K562 (cell line): ENCODE measurements around the gene FAM83E. TPM values are rescaled to one million over a fixed set of nuclear protein-coding genes. Genes with fewer than 3 reads are reported as not detected.

Experiments used
- ARNT ChIP-seq, 2 experiments: fragments of 450-650 bp; IDR thresholded peaks; 2 replicates each; pipeline ENCODE4 v1.6.1; 2016; ENCODE audit warnings: mild to moderate bottlenecking in 1 of 2
- ATF7 ChIP-seq: fragments of 450-650 bp; IDR thresholded peaks from 2 replicates; pipeline ENCODE4 v1.7.1; 2014; ENCODE audit warnings: mild to moderate bottlenecking, moderate library complexity
- CBFB ChIP-seq: sonication (generic); formaldehyde crosslinking; IDR thresholded peaks from 2 replicates; pipeline ENCODE4 v1.4.0; 2020; ENCODE audit warnings: mild to moderate bottlenecking, missing genetic modification reagents
- CC2D1A ChIP-seq: fragments of 450-650 bp; IDR thresholded peaks from 2 replicates; pipeline ENCODE4 v1.6.1; 2017; ENCODE audit warnings: mild to moderate bottlenecking
- ESRRA ChIP-seq: fragments of 450-650 bp; IDR thresholded peaks from 2 replicates; pipeline ENCODE4 v1.6.1; 2014; ENCODE audit warnings: low read depth, mild to moderate bottlenecking, moderate library complexity, borderline replicate concordance
- NCOA1 ChIP-seq: fragments of 450-650 bp; IDR thresholded peaks from 2 replicates; pipeline ENCODE4 v1.6.1; 2016; ENCODE audit warnings: low read depth
- NCOR1 ChIP-seq: fragments of 450-650 bp; IDR thresholded peaks from 2 replicates; pipeline ENCODE4 v1.6.1; 2016; ENCODE audit warnings: mild to moderate bottlenecking, moderate library complexity
- NR3C1 ChIP-seq: sonication (generic); formaldehyde crosslinking; IDR thresholded peaks from 2 replicates; pipeline ENCODE4 v1.8.1; 2022; ENCODE audit warnings: missing genetic modification reagents
- PBX2 ChIP-seq, 2 experiments: IDR thresholded peaks in 1 of 2; conservative IDR thresholded peaks in 1 of 2; 2 replicates each; pipeline ENCODE4 v1.6.1; 2016; ENCODE audit warnings: low read depth in 2 of 2, mild to moderate bottlenecking in 1 of 2, missing compliant biosample characterization in 1 of 2, missing genetic modification characterization in 1 of 2, moderate library complexity in 1 of 2
- POLR2G ChIP-seq: fragments of 200-400 bp; formaldehyde crosslinking; IDR thresholded peaks from 2 replicates; pipeline ENCODE4 v1.6.1; 2017; ENCODE audit warnings: low read depth, mild to moderate bottlenecking, antibody characterized with exemption, low read length, moderate library complexity
- TARDBP ChIP-seq: fragments of 450-650 bp; IDR thresholded peaks from 2 replicates; pipeline ENCODE4 v1.6.1; 2016
- TEAD1 ChIP-seq, 2 experiments: fragments of 450-650 bp in 1 of 2; sonication (generic) in 1 of 2; formaldehyde crosslinking; IDR thresholded peaks; 2 replicates each; pipeline versions ENCODE4 v1.4.0 to v1.8.0; 2020 to 2022; ENCODE audit warnings: mild to moderate bottlenecking in 2 of 2, missing genetic modification reagents in 1 of 2
- ZNF668 ChIP-seq: fragments of 250-450 bp; sonication (Bioruptor Pico); IDR thresholded peaks from 2 replicates; pipeline ENCODE4 v1.8.0; 2022; ENCODE audit warnings: mild to moderate bottlenecking, inconsistent platforms
- polyA plus RNA-seq, 8 experiments: library from polyadenylated mRNA; depleted of rRNA in 4 of 8; stranded (reverse) in 5 of 8; unstranded in 3 of 8; fragments of >200 nt; fragmentation: Nextera tagmentation in 2 of 8; fragmentation: Illumina TruSeq in 1 of 8; extraction: Ambion mirVana in 2 of 8; extraction: Trizol in 1 of 8; gene quantifications; 2 replicates each; pipeline versions ENCODE4 v1.2.1 to v1.2.3, GENCODE V29; 2011 to 2014; ENCODE audit warnings: inconsistent platforms in 1 of 8, missing spikeins in 1 of 8
- total RNA-seq, 7 experiments: library from RNA; depleted of rRNA in 6 of 7; stranded (reverse); fragments of >200 nt in 6 of 7; fragmentation: Illumina TruSeq in 2 of 7; extraction: Trizol in 2 of 7; gene quantifications; 2 replicates each; pipeline versions ENCODE4 v1.2.1 to v1.2.3, GENCODE V29; 2011 to 2021; ENCODE audit warnings: low replicate concordance in 1 of 7
- TF ChIP-seq, protein P1 (sequence below): fragments of 450-650 bp; formaldehyde crosslinking; IDR thresholded peaks from 2 replicates; pipeline ENCODE4 v1.4.0; 2022; ENCODE audit warnings: missing genetic modification characterization
- TF ChIP-seq, protein P2 (sequence below), 2 experiments: IDR thresholded peaks; 2 replicates each; pipeline ENCODE4 v1.6.1; 2012; ENCODE audit warnings: improper control_type of control experiment in 2 of 2, low read depth in 2 of 2, low read length in 2 of 2, borderline replicate concordance in 1 of 2
- TF ChIP-seq, protein P3 (sequence below), 2 experiments: IDR thresholded peaks; 2 replicates each; pipeline ENCODE4 v1.6.1; 2011; ENCODE audit warnings: borderline replicate concordance in 1 of 2, control low read depth in 1 of 2, low read depth in 1 of 2, low read length in 1 of 2, mild to moderate bottlenecking in 1 of 2, mixed read lengths in 1 of 2, moderate library complexity in 1 of 2; ENCODE audit not compliant: insufficient read depth in 1 of 2, insufficient read length in 1 of 2, poor library complexity in 1 of 2, severe bottlenecking in 1 of 2; ENCODE audit errors: extremely low read depth in 1 of 2

The FAM83E gene
- total and polyA plus RNA-seq, 9 of the 15 experiments (the other 6 are each of a cell fraction or from before 2014, with no cell fraction given), result 0.15 to 0.87 (median 0.29) TPM; not detected in 4

DNA sequence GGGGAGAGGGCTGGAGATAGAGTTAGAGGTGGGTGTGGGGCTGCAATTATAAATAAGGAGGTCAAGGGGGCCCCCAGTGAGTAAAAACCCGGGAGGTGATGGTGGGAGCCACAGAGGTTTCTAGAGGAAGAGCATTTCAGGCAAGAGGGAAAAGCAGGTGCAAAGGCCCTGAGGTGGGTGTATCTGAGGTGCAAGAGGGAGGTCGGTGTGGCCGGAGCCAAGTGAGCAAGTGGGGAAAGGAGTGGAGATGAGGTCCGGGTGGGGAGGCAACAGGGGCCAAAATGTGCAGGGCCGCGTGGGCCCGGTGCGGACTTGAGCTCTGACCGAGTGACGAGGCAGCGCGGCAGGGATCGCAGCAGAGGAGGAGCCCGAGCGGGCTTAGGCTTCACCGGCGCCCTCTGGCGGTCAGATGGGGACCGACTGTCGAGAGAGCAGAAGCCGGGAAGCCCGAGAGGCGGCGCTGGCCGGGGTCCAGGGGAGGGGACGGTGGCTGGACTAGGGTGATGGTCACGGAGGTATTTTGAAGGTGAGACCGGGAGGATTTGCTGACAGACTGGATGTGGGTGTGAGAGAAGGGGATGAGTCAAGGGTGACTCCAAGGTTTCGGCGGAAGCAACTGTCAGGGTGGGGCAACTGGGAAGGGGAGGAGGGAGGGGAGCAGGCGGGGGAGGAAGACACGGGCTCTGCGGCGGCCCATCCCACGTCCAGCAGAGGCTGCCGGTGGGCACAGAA is 26.0 kb downstream of the FAM83E start (continued):
- TF ChIP-seq ZNF668 (CRISPR knock-in tag) (0 out of 2 replicates have a peak, but pooled peaks have one; percentile 26), TARDBP (peak; percentile 66; the same call in 1 of the 2 replicates), POLR2G (peak; percentile 74), ATF7 (peak; percentile 68), ESRRA (peak; percentile 67; the same call in 1 of the 2 replicates), ARNT (IDR thresholded peaks at IDR 0.05) (peak; percentile 84 to 98; a peak in 3 of 4 replicates), TEAD1 (CRISPR knock-in tag; IDR thresholded peaks at IDR 0.05) (peak in 1 of 2 experiments; percentile 68; a peak in 1 of 4 replicates), CC2D1A (peak; percentile 92), NR3C1 (CRISPR knock-in tag) (no peak), NCOR1 (peak; percentile 49), CBFB (0 out of 2 replicates have a peak, but pooled peaks have one; percentile 51), PBX2 (CRISPR knock-in tag; IDR thresholded peaks at IDR 0.05; ENCODE audit: low read depth) (no peak), PBX2 (tag; conservative IDR thresholded peaks at IDR 0.05; ENCODE audit: low read depth) (0 out of 2 replicates have a peak, but pooled peaks have one; percentile 33), NCOA1 (peak; percentile 55; the same call in 1 of the 2 replicates)
- TF ChIP-seq, protein P1, sequence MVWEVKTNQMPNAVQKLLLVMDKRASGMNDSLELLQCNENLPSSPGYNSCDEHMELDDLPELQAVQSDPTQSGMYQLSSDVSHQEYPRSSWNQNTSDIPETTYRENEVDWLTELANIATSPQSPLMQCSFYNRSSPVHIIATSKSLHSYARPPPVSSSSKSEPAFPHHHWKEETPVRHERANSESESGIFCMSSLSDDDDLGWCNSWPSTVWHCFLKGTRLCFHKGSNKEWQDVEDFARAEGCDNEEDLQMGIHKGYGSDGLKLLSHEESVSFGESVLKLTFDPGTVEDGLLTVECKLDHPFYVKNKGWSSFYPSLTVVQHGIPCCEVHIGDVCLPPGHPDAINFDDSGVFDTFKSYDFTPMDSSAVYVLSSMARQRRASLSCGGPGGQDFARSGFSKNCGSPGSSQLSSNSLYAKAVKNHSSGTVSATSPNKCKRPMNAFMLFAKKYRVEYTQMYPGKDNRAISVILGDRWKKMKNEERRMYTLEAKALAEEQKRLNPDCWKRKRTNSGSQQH (CRISPR knock-in tag), result 0 out of 2 replicates have a peak, but pooled peaks have one; percentile 25
- TF ChIP-seq, protein P2, sequence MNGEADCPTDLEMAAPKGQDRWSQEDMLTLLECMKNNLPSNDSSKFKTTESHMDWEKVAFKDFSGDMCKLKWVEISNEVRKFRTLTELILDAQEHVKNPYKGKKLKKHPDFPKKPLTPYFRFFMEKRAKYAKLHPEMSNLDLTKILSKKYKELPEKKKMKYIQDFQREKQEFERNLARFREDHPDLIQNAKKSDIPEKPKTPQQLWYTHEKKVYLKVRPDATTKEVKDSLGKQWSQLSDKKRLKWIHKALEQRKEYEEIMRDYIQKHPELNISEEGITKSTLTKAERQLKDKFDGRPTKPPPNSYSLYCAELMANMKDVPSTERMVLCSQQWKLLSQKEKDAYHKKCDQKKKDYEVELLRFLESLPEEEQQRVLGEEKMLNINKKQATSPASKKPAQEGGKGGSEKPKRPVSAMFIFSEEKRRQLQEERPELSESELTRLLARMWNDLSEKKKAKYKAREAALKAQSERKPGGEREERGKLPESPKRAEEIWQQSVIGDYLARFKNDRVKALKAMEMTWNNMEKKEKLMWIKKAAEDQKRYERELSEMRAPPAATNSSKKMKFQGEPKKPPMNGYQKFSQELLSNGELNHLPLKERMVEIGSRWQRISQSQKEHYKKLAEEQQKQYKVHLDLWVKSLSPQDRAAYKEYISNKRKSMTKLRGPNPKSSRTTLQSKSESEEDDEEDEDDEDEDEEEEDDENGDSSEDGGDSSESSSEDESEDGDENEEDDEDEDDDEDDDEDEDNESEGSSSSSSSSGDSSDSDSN (IDR thresholded peaks at IDR 0.05; ENCODE audit: borderline replicate concordance in 1 of 2, low read depth in 2 of 2, low read length in 2 of 2), result peak; percentile 28 to 53; a peak in 1 of 4 replicates
- TF ChIP-seq, protein P3, sequence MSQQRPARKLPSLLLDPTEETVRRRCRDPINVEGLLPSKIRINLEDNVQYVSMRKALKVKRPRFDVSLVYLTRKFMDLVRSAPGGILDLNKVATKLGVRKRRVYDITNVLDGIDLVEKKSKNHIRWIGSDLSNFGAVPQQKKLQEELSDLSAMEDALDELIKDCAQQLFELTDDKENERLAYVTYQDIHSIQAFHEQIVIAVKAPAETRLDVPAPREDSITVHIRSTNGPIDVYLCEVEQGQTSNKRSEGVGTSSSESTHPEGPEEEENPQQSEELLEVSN (IDR thresholded peaks at IDR 0.05; ENCODE audit: borderline replicate concordance in 1 of 2, extremely low read depth in 1 of 2, insufficient read depth in 1 of 2, insufficient read length in 1 of 2, low read depth in 1 of 2, low read length in 1 of 2, poor library complexity in 1 of 2, severe bottlenecking in 1 of 2), result peak; percentile 82 to 89
